Measurements from ENCODE around the gene PLA2G4F.

PLA2G4F gene, protein sequence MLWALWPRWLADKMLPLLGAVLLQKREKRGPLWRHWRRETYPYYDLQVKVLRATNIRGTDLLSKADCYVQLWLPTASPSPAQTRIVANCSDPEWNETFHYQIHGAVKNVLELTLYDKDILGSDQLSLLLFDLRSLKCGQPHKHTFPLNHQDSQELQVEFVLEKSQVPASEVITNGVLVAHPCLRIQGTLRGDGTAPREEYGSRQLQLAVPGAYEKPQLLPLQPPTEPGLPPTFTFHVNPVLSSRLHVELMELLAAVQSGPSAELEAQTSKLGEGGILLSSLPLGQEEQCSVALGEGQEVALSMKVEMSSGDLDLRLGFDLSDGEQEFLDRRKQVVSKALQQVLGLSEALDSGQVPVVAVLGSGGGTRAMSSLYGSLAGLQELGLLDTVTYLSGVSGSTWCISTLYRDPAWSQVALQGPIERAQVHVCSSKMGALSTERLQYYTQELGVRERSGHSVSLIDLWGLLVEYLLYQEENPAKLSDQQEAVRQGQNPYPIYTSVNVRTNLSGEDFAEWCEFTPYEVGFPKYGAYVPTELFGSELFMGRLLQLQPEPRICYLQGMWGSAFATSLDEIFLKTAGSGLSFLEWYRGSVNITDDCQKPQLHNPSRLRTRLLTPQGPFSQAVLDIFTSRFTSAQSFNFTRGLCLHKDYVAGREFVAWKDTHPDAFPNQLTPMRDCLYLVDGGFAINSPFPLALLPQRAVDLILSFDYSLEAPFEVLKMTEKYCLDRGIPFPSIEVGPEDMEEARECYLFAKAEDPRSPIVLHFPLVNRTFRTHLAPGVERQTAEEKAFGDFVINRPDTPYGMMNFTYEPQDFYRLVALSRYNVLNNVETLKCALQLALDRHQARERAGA

DNA sequence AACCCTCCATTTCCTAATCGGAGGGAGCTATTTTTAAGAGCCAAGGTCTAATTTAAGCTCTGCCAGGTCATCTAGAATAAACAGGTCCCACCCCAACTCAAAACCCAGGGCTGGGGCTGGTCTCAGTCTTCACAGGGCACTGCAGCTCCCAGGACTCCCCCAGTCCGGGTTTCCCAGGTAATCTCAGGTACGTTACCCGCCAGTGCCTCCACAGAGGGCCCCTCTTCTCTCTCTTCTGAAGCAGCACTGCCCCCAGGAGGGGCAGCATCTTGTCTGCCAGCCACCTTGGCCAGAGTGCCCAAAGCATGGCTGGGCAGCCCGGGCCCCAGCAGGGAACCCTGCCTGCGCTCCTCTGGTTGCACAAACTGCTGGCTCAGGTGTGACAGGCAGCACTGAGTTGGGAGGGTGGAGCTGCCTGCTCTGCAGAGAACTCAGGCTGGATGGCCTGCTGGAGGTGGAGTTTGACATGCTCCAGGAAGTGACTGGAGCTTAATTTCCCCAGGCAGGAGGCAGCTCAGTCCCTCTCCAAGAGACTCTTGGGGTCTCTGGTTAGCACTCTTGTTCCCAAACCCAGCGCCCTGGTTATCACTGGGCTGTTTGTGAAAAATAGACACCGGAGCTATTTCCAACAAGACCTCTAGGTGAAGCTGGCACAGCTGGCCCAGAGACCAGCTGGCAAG is at the start of gene PLA2G4F:
PLA2G4F (minus strand) TSS at position 394 of the 680 bp plus-strand sequence; CDS start at position 307, 87 bp downstream.
- intact Hi-C loops (cut with micrococcal nuclease), result no loop called here
- H3K36me3 Mint-ChIP-seq (ENCODE audit: low read depth), result peaks cover 30% of the 10 kb centered on the region
- peaks cover 3% of the 10 kb centered on the region for H3K27me3 Mint-ChIP-seq
- H3K27ac Mint-ChIP-seq, result no peak within 1 kb of the TSS
- no peak within 1 kb of the TSS for H3K4me3 Mint-ChIP-seq
- H3K9me3 Mint-ChIP-seq, result no peaks in the 10 kb centered on the region
- H3K4me1 Mint-ChIP-seq (ENCODE audit: low read depth), result peaks cover 25% of the 10 kb centered on the region

DNA sequence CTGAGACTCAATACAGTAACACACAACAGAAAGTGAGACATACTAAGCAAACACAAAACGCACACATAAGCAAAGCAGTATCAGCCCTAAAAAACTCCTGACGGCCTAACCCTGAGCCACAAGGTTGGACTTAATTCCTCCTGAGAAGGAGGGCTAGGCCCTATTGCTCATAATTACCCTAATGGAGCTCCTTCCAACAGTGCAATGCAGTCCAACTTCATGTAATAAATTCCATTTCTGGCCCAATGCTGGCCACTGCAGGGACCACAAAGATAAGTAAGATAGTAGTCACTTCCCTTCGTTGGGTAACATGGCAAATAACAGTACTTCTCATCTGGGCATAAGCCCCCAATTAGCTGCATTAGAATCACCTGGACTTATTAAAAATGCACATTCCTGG is 47.5 kb upstream of the PLA2G4F start:
- Mint-ChIP-seq H3K27me3 (no peaks in the 10 kb centered on the region), H3K9me3 (no peaks in the 10 kb centered on the region), H3K4me1 (ENCODE audit: low read depth) (peaks cover 34% of the 10 kb centered on the region), H3K27ac (no peak overlapping the region), H3K36me3 (ENCODE audit: low read depth) (peaks cover 33% of the 10 kb centered on the region), H3K4me3 (no peak overlapping the region)
- intact Hi-C loops (cut with micrococcal nuclease), result no loop called here

DNA sequence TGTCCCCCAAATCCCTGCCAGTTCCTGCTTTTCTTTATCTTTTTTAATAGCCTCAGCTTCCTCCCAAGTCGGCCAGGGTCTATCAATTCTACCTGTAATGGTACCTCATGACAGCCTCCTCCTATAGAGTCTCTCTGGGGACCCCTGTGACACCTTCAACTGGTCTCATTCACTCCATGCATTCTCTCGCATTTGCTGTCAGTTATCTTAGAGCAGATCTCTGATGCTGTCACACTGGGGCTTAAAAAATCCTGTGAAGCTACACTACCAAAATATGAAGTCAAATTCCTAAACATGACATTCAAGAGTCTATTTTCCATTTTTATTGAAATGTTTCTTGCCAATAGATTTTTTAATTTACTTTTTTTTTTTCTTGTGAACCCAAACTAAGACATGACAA is 46.2 kb upstream of the PLA2G4F start:
- no peak overlapping the region for H3K4me3 Mint-ChIP-seq
- intact Hi-C loops (cut with micrococcal nuclease), result no loop called here
- H3K4me1 Mint-ChIP-seq (ENCODE audit: low read depth), result peaks cover 31% of the 10 kb centered on the region
- H3K9me3 Mint-ChIP-seq, result no peaks in the 10 kb centered on the region
- no peaks in the 10 kb centered on the region for H3K27me3 Mint-ChIP-seq
- H3K36me3 Mint-ChIP-seq (ENCODE audit: low read depth), result peaks cover 40% of the 10 kb centered on the region
- no peak overlapping the region for H3K27ac Mint-ChIP-seq

DNA sequence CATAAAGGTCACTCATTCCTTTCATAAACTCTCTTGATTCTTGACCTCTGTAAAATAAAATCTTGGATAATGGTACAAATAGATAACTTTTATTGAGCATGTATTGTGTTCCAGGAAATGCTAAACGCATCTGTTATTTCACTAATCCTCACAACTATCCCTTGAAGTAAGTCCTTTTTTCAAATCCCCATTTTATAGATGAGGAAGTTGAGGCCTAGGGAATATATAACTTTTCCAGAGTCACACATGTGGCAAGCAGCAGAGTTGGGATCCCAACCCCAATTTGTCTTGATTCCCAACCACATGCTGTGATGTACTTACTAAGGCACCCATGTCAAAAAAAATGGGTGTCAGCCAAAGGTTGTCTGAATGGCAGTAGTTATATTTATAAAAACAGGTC is 45.4 kb upstream of the PLA2G4F start:
- no peaks in the 10 kb centered on the region for H3K9me3 Mint-ChIP-seq
- intact Hi-C loops (cut with micrococcal nuclease), result no loop called here
- no peak overlapping the region for H3K4me3 Mint-ChIP-seq
- no peak overlapping the region for H3K27ac Mint-ChIP-seq
- peaks cover 23% of the 10 kb centered on the region for H3K4me1 Mint-ChIP-seq (ENCODE audit: low read depth)
- no peaks in the 10 kb centered on the region for H3K27me3 Mint-ChIP-seq
- peaks cover 44% of the 10 kb centered on the region for H3K36me3 Mint-ChIP-seq (ENCODE audit: low read depth)

DNA sequence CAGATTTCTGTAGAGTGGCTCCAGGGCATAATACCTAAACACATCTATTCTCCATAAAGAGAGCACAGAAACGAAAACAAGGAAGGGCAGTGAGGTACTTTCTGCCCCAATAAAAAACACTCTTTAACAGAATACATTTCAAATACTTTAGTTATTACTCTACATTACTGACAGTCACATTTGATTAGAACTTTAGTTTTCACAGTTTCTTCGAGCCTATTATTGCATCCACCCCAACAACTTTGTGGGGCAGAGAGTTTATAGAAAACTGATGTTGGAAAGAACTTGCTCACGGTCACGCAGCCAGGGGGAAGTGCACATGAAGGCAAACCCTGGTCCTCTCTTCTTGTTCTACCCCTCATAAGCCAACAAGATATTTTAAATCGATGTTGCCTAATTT is 42.7 kb upstream of the PLA2G4F start:
- peaks cover 5% of the 10 kb centered on the region for H3K4me1 Mint-ChIP-seq (ENCODE audit: low read depth)
- H3K27ac Mint-ChIP-seq, result no peak overlapping the region
- no peaks in the 10 kb centered on the region for H3K9me3 Mint-ChIP-seq
- no peak overlapping the region for H3K4me3 Mint-ChIP-seq
- H3K27me3 Mint-ChIP-seq, result no peaks in the 10 kb centered on the region
- intact Hi-C loops (cut with micrococcal nuclease), result no loop called here
- peaks cover 64% of the 10 kb centered on the region for H3K36me3 Mint-ChIP-seq (ENCODE audit: low read depth)

DNA sequence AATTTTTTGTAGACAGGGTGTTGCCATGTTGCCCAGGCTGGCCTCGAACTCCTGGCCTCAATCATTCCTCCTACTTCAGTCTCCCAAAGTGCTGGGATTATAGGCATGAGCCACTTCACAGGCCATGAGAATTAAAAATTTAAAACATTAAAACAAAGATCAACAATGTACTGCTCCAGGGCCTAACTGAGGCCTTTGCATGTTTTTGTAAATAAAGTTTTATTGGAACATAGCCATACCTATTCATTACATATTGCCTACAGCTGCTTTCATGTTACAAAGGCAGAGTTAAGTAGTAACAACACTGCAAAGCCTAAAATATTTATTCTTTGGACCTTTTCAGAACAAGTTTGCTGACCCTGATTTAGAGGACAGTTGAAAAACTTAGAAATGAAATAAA is 42.1 kb upstream of the PLA2G4F start:
- no peak overlapping the region for H3K4me3 Mint-ChIP-seq
- no peaks in the 10 kb centered on the region for H3K9me3 Mint-ChIP-seq
- H3K36me3 Mint-ChIP-seq (ENCODE audit: low read depth), result peaks cover 69% of the 10 kb centered on the region

DNA sequence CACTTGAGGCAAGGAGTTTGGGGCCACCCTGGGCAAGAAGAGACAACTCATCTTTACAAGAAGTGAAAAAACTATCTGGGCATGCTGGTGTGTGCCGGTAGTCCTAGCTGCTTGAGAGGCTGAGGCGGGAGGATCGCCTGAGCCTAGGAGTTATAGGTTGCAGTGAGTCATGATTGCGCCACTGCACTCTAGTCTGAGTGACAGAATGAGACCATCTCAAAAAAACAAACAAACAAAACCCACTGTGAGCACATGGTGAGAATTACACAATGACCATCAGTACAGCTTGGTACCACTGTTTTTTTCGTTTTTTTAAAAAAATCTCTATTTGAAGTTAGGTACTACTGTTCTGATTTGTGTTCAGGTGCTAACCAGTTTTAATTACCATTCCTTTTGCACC is 38.1 kb upstream of the PLA2G4F start:
- H3K27ac Mint-ChIP-seq, result no peak overlapping the region
- intact Hi-C loops (cut with micrococcal nuclease), result no loop called here
- H3K4me3 Mint-ChIP-seq, result no peak overlapping the region
- H3K36me3 Mint-ChIP-seq (ENCODE audit: low read depth), result peaks cover 88% of the 10 kb centered on the region
- no peaks in the 10 kb centered on the region for H3K27me3 Mint-ChIP-seq
- no peaks in the 10 kb centered on the region for H3K9me3 Mint-ChIP-seq
- H3K4me1 Mint-ChIP-seq (ENCODE audit: low read depth), result no peaks in the 10 kb centered on the region

More for the DNA sequence above, 42.1 kb upstream of the PLA2G4F start:
- intact Hi-C loops (cut with micrococcal nuclease), result no loop called here
- Mint-ChIP-seq H3K27me3 (no peaks in the 10 kb centered on the region), H3K27ac (no peak overlapping the region), H3K4me1 (ENCODE audit: low read depth) (peaks cover 5% of the 10 kb centered on the region)

DNA sequence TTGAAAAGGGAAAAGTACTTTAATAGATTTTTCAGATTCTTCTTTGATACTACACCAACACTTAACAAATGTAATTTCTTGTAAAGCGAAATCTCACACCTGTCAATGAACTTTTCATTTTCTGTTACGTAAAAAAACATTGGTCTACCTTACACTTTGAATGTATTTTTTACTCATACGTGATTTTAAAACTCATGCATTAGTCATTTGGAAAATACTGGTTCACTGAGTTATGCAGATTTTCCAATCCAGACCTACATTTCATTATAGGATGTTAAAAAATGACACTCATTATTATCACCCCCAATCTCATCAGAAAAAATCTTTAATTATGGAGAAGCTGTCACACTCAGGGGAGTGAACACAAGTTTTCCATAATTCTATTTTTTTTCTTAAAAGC is 36.9 kb upstream of the PLA2G4F start:
- Mint-ChIP-seq H3K4me3 (no peak overlapping the region), H3K27ac (no peak overlapping the region), H3K36me3 (ENCODE audit: low read depth) (peaks cover 90% of the 10 kb centered on the region), H3K27me3 (no peaks in the 10 kb centered on the region), H3K4me1 (ENCODE audit: low read depth) (no peaks in the 10 kb centered on the region), H3K9me3 (no peaks in the 10 kb centered on the region)
- intact Hi-C loops (cut with micrococcal nuclease), result no loop called here

DNA sequence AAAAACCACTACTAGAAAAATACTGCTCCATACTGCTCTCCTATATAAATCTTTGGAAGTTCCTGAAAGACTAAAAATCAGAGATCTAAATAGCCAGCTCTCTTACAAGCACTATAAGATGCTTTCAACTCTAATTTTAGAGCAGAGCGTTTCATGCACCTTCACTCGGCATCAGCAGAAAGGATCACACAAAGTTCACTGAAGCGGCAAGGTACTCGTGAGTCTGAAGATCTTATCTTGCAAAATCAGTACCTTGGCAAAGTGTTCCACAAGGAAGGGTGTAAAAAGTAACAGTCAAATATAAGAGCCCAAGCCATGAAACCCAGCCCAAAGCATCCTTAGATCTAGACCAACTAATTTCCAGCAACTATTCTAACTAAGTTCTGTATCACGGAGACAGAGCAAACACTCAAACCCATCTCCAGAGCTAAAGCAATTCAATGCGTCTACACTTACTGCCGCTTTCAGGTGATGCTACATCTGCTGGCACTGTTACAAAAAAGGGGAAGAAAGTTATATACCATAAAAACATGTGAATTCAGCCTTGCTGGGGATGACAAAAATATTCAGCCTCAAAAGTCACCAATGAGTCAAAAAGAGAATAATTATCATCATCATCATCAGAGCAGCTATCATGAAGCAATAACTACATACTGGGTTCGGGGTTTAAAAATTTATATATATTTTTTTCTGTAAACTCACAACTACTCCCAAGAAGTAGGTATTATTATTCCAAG is 35.3 kb upstream of the PLA2G4F start:
- H3K4me1 Mint-ChIP-seq (ENCODE audit: low read depth), result no peaks in the 10 kb centered on the region
- no peaks in the 10 kb centered on the region for H3K27me3 Mint-ChIP-seq
- no peak overlapping the region for H3K4me3 Mint-ChIP-seq
- intact Hi-C loops (cut with micrococcal nuclease), result no loop called here
- no peak overlapping the region for H3K27ac Mint-ChIP-seq
- peaks cover 90% of the 10 kb centered on the region for H3K36me3 Mint-ChIP-seq (ENCODE audit: low read depth)
- H3K9me3 Mint-ChIP-seq, result no peaks in the 10 kb centered on the region

DNA sequence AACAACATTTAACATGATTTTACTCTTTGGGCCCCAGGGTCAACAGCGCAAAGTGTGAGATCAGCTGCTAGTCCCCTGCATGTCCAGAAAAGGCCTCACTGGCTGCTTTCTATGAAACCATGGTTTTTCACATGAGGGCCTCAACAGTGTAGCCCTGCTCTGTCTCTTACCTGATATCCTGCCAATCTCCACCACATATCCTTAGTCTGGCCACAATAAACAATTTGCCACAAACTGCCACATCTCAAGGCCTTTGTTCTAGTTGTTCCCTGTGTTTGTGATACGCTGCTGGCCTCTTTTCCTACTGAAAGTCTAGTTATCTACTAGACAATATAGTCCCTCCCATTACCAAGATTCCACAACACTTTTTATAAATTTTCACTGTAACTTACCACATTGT is 33.9 kb upstream of the PLA2G4F start:
- H3K36me3 Mint-ChIP-seq (ENCODE audit: low read depth), result peaks cover 90% of the 10 kb centered on the region
- intact Hi-C loops (cut with micrococcal nuclease), result no loop called here
- no peaks in the 10 kb centered on the region for H3K9me3 Mint-ChIP-seq
- H3K4me1 Mint-ChIP-seq (ENCODE audit: low read depth), result peaks cover 11% of the 10 kb centered on the region
- no peak overlapping the region for H3K4me3 Mint-ChIP-seq
- no peak overlapping the region for H3K27ac Mint-ChIP-seq
- H3K27me3 Mint-ChIP-seq, result no peaks in the 10 kb centered on the region

DNA sequence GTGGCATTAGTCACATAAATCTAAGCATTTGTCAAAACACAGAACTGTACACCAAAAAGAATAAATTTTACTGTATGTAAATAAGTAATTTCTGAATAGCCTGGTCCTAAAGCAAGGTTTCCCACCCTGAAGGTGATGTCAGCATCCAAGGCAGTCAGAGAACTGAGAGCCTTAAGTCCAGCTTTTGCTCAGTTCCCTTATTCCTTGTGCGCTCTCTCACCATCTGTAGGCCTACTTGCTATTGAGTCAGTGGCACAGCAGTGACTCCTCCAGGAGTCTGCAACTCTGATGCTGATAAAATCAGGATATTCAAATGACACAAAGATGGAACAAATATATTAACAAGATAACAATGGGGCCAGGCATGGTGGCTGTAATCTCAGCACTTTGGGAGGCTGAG is 29.4 kb upstream of the PLA2G4F start:
- Mint-ChIP-seq H3K4me3 (no peak overlapping the region), H3K4me1 (ENCODE audit: low read depth) (peaks cover 45% of the 10 kb centered on the region), H3K27ac (no peak overlapping the region), H3K9me3 (no peaks in the 10 kb centered on the region), H3K36me3 (ENCODE audit: low read depth) (peaks cover 87% of the 10 kb centered on the region), H3K27me3 (no peaks in the 10 kb centered on the region)
- intact Hi-C loops (cut with micrococcal nuclease), result no loop called here

DNA sequence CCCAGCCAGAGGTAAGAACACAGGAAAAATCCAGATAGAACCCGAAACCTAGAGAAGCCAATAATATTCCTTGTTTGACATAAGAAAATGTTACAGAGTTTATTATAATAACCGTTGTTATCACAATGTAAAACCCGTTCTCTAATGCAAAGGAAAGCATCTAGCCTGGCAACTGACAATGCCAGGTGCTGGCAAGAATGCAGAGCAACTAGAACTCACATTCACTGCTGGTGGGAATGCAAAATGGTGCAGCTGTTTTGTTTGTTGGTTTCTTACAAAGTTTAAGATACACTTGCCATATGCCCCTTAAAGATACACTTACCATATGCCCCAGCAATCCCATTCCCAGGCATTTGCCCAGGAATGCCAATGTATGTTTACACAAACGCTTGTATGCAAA is 28.3 kb upstream of the PLA2G4F start:
- peaks cover 45% of the 10 kb centered on the region for H3K4me1 Mint-ChIP-seq (ENCODE audit: low read depth)
- intact Hi-C loops (cut with micrococcal nuclease), result no loop called here
- no peaks in the 10 kb centered on the region for H3K27me3 Mint-ChIP-seq
- H3K9me3 Mint-ChIP-seq, result no peaks in the 10 kb centered on the region
- peak overlapping the region; percentile 66 for H3K27ac Mint-ChIP-seq
- no peak overlapping the region for H3K4me3 Mint-ChIP-seq
- H3K36me3 Mint-ChIP-seq (ENCODE audit: low read depth), result peaks cover 87% of the 10 kb centered on the region

DNA sequence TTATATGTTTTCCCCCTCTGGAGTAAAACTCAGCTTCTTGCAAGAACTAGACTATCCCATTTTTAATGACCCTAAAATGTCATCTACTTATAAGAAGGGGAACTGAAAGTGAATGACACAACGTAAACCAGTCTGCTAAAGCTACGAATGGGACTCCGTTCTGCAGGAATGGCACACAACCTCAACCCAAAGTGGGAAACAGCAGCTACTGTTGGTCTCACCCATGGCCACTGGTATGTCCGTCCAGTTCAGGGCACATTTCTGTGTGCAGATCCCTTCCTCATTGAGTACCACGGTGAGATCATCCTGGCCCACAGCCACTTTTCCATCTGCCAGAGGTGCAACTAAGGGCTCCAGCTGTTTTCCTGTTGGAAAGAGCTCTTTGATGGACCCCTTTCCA is 27.9 kb upstream of the PLA2G4F start:
- Mint-ChIP-seq H3K4me1 (ENCODE audit: low read depth) (peaks cover 45% of the 10 kb centered on the region), H3K4me3 (no peak overlapping the region), H3K36me3 (ENCODE audit: low read depth) (peaks cover 86% of the 10 kb centered on the region)

More for the DNA sequence above, 27.9 kb upstream of the PLA2G4F start:
- H3K27me3 Mint-ChIP-seq, result no peaks in the 10 kb centered on the region
- H3K27ac Mint-ChIP-seq, result peak overlapping the region; percentile 66
- H3K9me3 Mint-ChIP-seq, result no peaks in the 10 kb centered on the region
- intact Hi-C loops (cut with micrococcal nuclease), result no loop called here
